Measurements from ENCODE around the gene DAZAP2.

DNA sequence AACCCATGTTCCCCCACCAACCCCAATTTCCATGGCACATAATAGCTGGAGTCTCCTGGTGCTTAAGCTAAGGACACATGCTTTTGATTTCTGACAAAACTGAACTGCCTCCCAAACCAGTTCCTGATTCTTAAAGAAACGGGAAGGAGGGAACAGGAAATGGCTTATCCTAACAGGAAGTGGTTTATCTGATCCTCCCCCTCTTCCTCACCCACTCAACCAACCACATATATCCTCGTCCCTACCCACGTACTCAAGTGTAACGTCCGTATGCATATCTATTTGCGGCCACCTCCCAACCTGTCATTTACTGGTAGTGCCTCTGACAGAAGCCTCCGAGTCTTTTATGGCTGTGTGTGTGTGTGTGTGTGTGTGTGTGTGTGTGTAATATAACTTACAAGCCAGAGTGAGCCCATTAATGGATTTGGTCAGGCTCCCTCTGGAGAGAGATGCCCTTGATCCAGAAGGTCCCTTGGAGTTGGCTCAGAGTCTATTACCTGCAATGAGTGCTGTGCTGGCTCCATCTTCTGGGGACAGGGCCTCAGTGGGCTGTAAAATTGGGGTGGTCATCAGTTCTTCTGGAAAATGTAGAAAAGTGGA is 7.7 kb downstream of the DAZAP2 start:
- TF ChIP-seq, protein P1, sequence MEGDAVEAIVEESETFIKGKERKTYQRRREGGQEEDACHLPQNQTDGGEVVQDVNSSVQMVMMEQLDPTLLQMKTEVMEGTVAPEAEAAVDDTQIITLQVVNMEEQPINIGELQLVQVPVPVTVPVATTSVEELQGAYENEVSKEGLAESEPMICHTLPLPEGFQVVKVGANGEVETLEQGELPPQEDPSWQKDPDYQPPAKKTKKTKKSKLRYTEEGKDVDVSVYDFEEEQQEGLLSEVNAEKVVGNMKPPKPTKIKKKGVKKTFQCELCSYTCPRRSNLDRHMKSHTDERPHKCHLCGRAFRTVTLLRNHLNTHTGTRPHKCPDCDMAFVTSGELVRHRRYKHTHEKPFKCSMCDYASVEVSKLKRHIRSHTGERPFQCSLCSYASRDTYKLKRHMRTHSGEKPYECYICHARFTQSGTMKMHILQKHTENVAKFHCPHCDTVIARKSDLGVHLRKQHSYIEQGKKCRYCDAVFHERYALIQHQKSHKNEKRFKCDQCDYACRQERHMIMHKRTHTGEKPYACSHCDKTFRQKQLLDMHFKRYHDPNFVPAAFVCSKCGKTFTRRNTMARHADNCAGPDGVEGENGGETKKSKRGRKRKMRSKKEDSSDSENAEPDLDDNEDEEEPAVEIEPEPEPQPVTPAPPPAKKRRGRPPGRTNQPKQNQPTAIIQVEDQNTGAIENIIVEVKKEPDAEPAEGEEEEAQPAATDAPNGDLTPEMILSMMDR (conservative IDR thresholded peaks at IDR 0.05; ENCODE audit: low read length), result peak; percentile 33
- TF ChIP-seq EZH2phosphoT487 (IDR thresholded peaks at IDR 0.05; ENCODE audit: borderline replicate concordance), result no peak
